H1 (cell line): ENCODE measurements around the gene GOLGA8J. TPM values are rescaled to one million over a fixed set of nuclear protein-coding genes. Genes with fewer than 3 reads are reported as not detected.
"Not testable (repeated sequence)": the region's sequence is repeated elsewhere in the genome, so short reads cannot be mapped to it uniquely, and the experiment has no call there.

Source experiments
- CTCF ChIA-PET: fragments of 300-600 bp; sonication (Branson Sonifier 250); formaldehyde crosslinking; loops from one replicate; lab custom pipeline; 2021; ENCODE audit not compliant: partially characterized antibody; lab: Charles Lee
- POLR2A ChIA-PET: fragments of 300-600 bp; sonication (Branson Sonifier 250); formaldehyde crosslinking; loops from one replicate; lab custom pipeline; 2021; ENCODE audit warnings: inconsistent platforms; ENCODE audit not compliant: partially characterized antibody; lab: Charles Lee
- DNase-seq, 2 experiments: peaks; one replicate each; pipeline versions ENCODE4 v3.0.0 to v3.0.0-alpha.2; 2010 to 2022; ENCODE audit warnings: low spot score in 2 of 2, low read depth in 1 of 2, mixed read lengths in 1 of 2
- FAIRE-seq: peaks from 2 replicates; lab custom pipeline; 2011; peaks lifted over from hg19 to GRCh38; lab: Jason Lieb, UNC
- H2AFZ ChIP-seq: 2 replicates; pipeline ENCODE4 v1.8.1; 2012; ENCODE audit warnings: low read length, inconsistent platforms
- H2AK5ac ChIP-seq: 2 replicates; pipeline ENCODE4 v1.6.1; 2013; ENCODE audit warnings: low read depth, low read length
- H2BK120ac ChIP-seq: replicated peaks from 2 replicates; pipeline ENCODE3; 2013; ENCODE audit warnings: low read depth, low read length, inconsistent platforms
- H2BK12ac ChIP-seq: 2 replicates; pipeline ENCODE4 v1.6.1; 2013; ENCODE audit warnings: low read depth, low read length
- H2BK15ac ChIP-seq: 2 replicates; pipeline ENCODE4 v1.6.1; 2013; ENCODE audit warnings: low read length
- H2BK20ac ChIP-seq: 2 replicates; pipeline ENCODE4 v1.6.1; 2013; ENCODE audit warnings: low read length
- H2BK5ac ChIP-seq: 2 replicates; pipeline ENCODE4 v1.6.1; 2013; ENCODE audit warnings: low read depth, low read length
- H3K14ac ChIP-seq: 2 replicates; pipeline ENCODE4 v1.6.1; 2013; ENCODE audit warnings: inconsistent platforms; ENCODE audit not compliant: insufficient read length
- H3K18ac ChIP-seq: 2 replicates; pipeline ENCODE4 v1.6.1; 2013; ENCODE audit warnings: low read length; ENCODE audit errors: extremely low read depth
- H3K23ac ChIP-seq: 2 replicates; pipeline ENCODE4 v1.6.1; 2013; ENCODE audit warnings: inconsistent platforms; ENCODE audit not compliant: insufficient read length
- H3K23me2 ChIP-seq: 2 replicates; pipeline ENCODE4 v1.6.1; 2013; ENCODE audit warnings: low read depth, low read length
- H3K27ac ChIP-seq: 2 replicates; pipeline ENCODE4 v1.6.1; 2011; ENCODE audit warnings: low read depth, low read length, inconsistent platforms
- H3K27me3 ChIP-seq, 4 experiments: replicated peaks in 1 of 4; 1 replicate in 1 of 4; 2 replicates in 3 of 4; pipeline versions ENCODE4 v1.6.1 to v1.8.1; 2011 to 2013; ENCODE audit warnings: low read length in 3 of 4, mild to moderate bottlenecking in 3 of 4, inconsistent platforms in 2 of 4, mixed read lengths in 2 of 4, moderate library complexity in 1 of 4; ENCODE audit not compliant: control insufficient read depth in 3 of 4, insufficient read depth in 3 of 4; ENCODE audit errors: extremely low read depth in 1 of 4
- H3K36me3 ChIP-seq, 4 experiments: 2 replicates each; pipeline versions ENCODE4 v1.6.1 to v1.8.1; 2011 to 2013; ENCODE audit warnings: mild to moderate bottlenecking in 4 of 4, low read length in 3 of 4, moderate library complexity in 2 of 4, control low read depth in 1 of 4, inconsistent platforms in 1 of 4; ENCODE audit not compliant: insufficient read depth in 4 of 4, control insufficient read depth in 2 of 4
- H3K4ac ChIP-seq: replicated peaks from 2 replicates; pipeline ENCODE3; 2013; ENCODE audit warnings: low read length, low read depth, mixed read lengths, inconsistent platforms; ENCODE audit not compliant: insufficient read length
- H3K4me1 ChIP-seq, 4 experiments: replicated peaks in 1 of 4; 1 replicate in 1 of 4; 2 replicates in 3 of 4; pipeline versions ENCODE4 v1.6.1 to v1.8.1; 2011 to 2013; ENCODE audit warnings: low read length in 3 of 4, inconsistent platforms in 2 of 4, mixed read lengths in 1 of 4; ENCODE audit not compliant: insufficient read depth in 4 of 4, control insufficient read depth in 3 of 4
- H3K4me2 ChIP-seq, 2 experiments: 2 replicates each; pipeline versions ENCODE4 v1.6.1 to v1.8.1; 2011 to 2013; ENCODE audit warnings: low read depth in 2 of 2, low read length in 2 of 2, control low read depth in 1 of 2, inconsistent platforms in 1 of 2, mild to moderate bottlenecking in 1 of 2; ENCODE audit not compliant: insufficient read depth in 1 of 2
- H3K4me3 ChIP-seq, 4 experiments: fragments of 200-600, 300-600 bp in 1 of 4; sonication (generic), shearing (Covaris generic), sonication (Bioruptor Twin) in 1 of 4; 2 replicates each; pipeline versions ENCODE4 v1.5.1 to v1.8.1; 2011 to 2016; ENCODE audit warnings: low read length in 4 of 4, low read depth in 3 of 4, control low read depth in 2 of 4, inconsistent platforms in 2 of 4, mild to moderate bottlenecking in 2 of 4, mixed read lengths in 1 of 4, moderate library complexity in 1 of 4; ENCODE audit not compliant: insufficient read depth in 2 of 4; ENCODE audit errors: extremely low read depth in 1 of 4
- H3K56ac ChIP-seq: replicated peaks from 2 replicates; pipeline ENCODE3; 2013; ENCODE audit warnings: low read depth, mild to moderate bottlenecking, mixed read lengths, low read length, inconsistent platforms; ENCODE audit not compliant: insufficient read length
- H3K79me1 ChIP-seq: 2 replicates; pipeline ENCODE4 v1.6.1; 2013; ENCODE audit warnings: low read depth, low read length, control low read depth
- H3K79me2 ChIP-seq, 2 experiments: 2 replicates each; pipeline versions ENCODE4 v1.6.1 to v1.8.1; 2012 to 2013; ENCODE audit warnings: low read length in 2 of 2, mild to moderate bottlenecking in 2 of 2, inconsistent platforms in 1 of 2; ENCODE audit not compliant: insufficient read depth in 2 of 2, control insufficient read depth in 1 of 2
- H3K9ac ChIP-seq, 4 experiments: replicated peaks in 1 of 4; 1 replicate in 1 of 4; 2 replicates in 3 of 4; pipeline versions ENCODE4 v1.6.1 to v1.8.1; 2011 to 2013; ENCODE audit warnings: low read depth in 3 of 4, low read length in 3 of 4, control low read depth in 2 of 4, mild to moderate bottlenecking in 2 of 4, moderate library complexity in 2 of 4, inconsistent platforms in 1 of 4; ENCODE audit errors: extremely low read depth in 1 of 4
- H3K9me3 ChIP-seq, 2 experiments: 2 replicates each; pipeline versions ENCODE4 v1.6.1 to v1.8.1; 2012 to 2013; ENCODE audit warnings: mild to moderate bottlenecking in 2 of 2, moderate library complexity in 2 of 2, control low read depth in 1 of 2, inconsistent platforms in 1 of 2, low read depth in 1 of 2, low read length in 1 of 2, mixed read lengths in 1 of 2; ENCODE audit not compliant: insufficient read depth in 2 of 2
- H4K20me1 ChIP-seq, 2 experiments: replicated peaks in 1 of 2; 2 replicates each; pipeline versions ENCODE3 to v1.8.1; 2011 to 2013; ENCODE audit warnings: inconsistent platforms in 2 of 2, low read length in 2 of 2, mild to moderate bottlenecking in 1 of 2; ENCODE audit not compliant: insufficient read depth in 2 of 2, control insufficient read depth in 1 of 2
- H4K5ac ChIP-seq: 2 replicates; pipeline ENCODE4 v1.6.1; 2013; ENCODE audit warnings: low read length, low read depth, mixed read lengths, inconsistent platforms; ENCODE audit not compliant: insufficient read length
- H4K8ac ChIP-seq: 2 replicates; pipeline ENCODE4 v1.8.0; 2013; ENCODE audit warnings: mild to moderate bottlenecking, moderate library complexity, low read length, inconsistent platforms; ENCODE audit not compliant: insufficient read depth; ENCODE audit errors: extremely low read depth
- H4K91ac ChIP-seq: replicated peaks from 2 replicates; pipeline ENCODE3; 2013; ENCODE audit warnings: low read length, mixed read lengths, inconsistent platforms; ENCODE audit not compliant: insufficient read length
- WGBS, 2 experiments: shearing (Covaris generic) in 1 of 2; methylation state at CpG; one replicate each; pipeline versions ENCODE4 v1.1.6 to v1.1.7; 2013 to 2015; ENCODE audit warnings: low lambda C conversion rate in 2 of 2, mixed read lengths in 2 of 2, inconsistent platforms in 1 of 2, low coverage in 1 of 2, missing lambda C conversion rate in 1 of 2; ENCODE audit not compliant: insufficient replicate concordance in 2 of 2, insufficient coverage in 1 of 2, insufficient read length in 1 of 2; ENCODE audit errors: extremely low coverage in 1 of 2, missing lambda C conversion rate in 1 of 2; 5-methylcytosine and 5-hydroxymethylcytosine counted together
- polyA plus RNA-seq, 7 experiments: library from polyadenylated mRNA; depleted of rRNA in 3 of 7; stranded (reverse) in 5 of 7; unstranded in 2 of 7; fragments of >200 nt in 5 of 7; fragments of 200-250 nt in 2 of 7; gene quantifications; 1 replicate in 5 of 7; 2 replicates in 1 of 7; 4 replicates in 1 of 7; pipeline versions ENCODE4 v1.2.1 to v1.2.3, GENCODE V29; 2011 to 2013; ENCODE audit warnings: missing spikeins in 2 of 7, mixed read lengths in 2 of 7
- total RNA-seq: library from RNA; stranded (reverse); fragmentation: NEBNext Ultra II Directional; extraction: Animal tissue kit (Norgen Biotek cat#: 25700); gene quantifications from 2 replicates; pipeline ENCODE4 v1.2.1, GENCODE V29; 2021

GOLGA8J gene
- total and polyA plus RNA-seq, 2 of the 8 experiments (the other 6 are each of a cell fraction or from before 2014, with no cell fraction given): not detected

DNA sequence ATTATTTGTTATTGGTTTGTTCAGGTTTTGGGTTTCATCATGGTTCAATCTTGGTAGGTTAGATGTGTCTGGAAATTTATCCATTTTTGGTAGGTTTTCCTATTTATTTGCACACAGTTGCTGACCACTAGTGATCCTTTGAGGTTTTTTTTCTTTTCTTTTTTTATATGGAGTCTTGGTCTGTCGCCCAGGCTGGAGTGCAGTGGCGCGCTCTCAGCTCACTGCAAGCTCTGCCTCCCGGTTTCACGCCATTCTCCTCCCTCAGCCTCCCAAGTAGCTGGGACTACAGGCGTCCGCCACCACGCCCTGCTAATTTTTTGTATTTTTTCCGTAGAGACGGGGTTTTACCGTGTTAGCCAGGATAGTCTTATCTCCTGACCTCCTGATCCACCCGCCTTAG is 20.1 kb downstream of the GOLGA8J start:
- H2AFZ ChIP-seq, H3K79me1 ChIP-seq, H4K91ac ChIP-seq, H3K14ac ChIP-seq, FAIRE-seq, H3K56ac ChIP-seq, H3K27me3 ChIP-seq, H3K23ac ChIP-seq, H2AK5ac ChIP-seq, H3K9me3 ChIP-seq, H3K9ac ChIP-seq, H4K5ac ChIP-seq, H3K4me3 ChIP-seq, DNase-seq, H2BK20ac ChIP-seq, POLR2A ChIA-PET, H4K20me1 ChIP-seq, H3K4me1 ChIP-seq, H2BK5ac ChIP-seq, H4K8ac ChIP-seq, H3K4me2 ChIP-seq, H3K36me3 ChIP-seq, H2BK120ac ChIP-seq, CTCF ChIA-PET, H2BK12ac ChIP-seq, H3K23me2 ChIP-seq, H3K18ac ChIP-seq, H3K79me2 ChIP-seq, H3K4ac ChIP-seq, H3K27ac ChIP-seq, H2BK15ac ChIP-seq: not testable (repeated sequence)
- no CpG with 5 or more reads among the region's 12 CpGs for WGBS, 2 experiments

- H4K20me1 ChIP-seq, H3K9me3 ChIP-seq, H3K23me2 ChIP-seq, H4K5ac ChIP-seq, H3K4me1 ChIP-seq, H3K14ac ChIP-seq, H4K91ac ChIP-seq, H2AK5ac ChIP-seq, H3K18ac ChIP-seq, H2BK15ac ChIP-seq, H3K79me2 ChIP-seq, H4K8ac ChIP-seq, CTCF ChIA-PET, H3K79me1 ChIP-seq, H3K56ac ChIP-seq, FAIRE-seq, H3K4ac ChIP-seq, H3K36me3 ChIP-seq, H3K9ac ChIP-seq, H2AFZ ChIP-seq, H3K27me3 ChIP-seq, H2BK12ac ChIP-seq, POLR2A ChIA-PET, H3K27ac ChIP-seq, H2BK5ac ChIP-seq, H2BK120ac ChIP-seq, H2BK20ac ChIP-seq, H3K23ac ChIP-seq: not testable (repeated sequence)
- 5% methylated on average over 4 of the region's 42 CpGs; no CpG with 5 or more reads in 1 of the 2 experiments for WGBS, 2 experiments
- Histone ChIP-seq H3K4me2 (peak overlapping the region; percentile 41 to 46; a peak in 3 of 4 replicates), H3K4me3 (peak overlapping the region; percentile 34 to 58 (median 40))
- DNase-seq: peak in 1 of 2 experiments; percentile 55
These were observed 21.3 kb downstream of the GOLGA8J start for GRCh38 chr15:30103941-30104507.
